Mesothelial cell of epicardium (in vitro differentiated cells): ENCODE measurements around the gene MATN1. TPM values are rescaled to one million over a fixed set of nuclear protein-coding genes. Genes with fewer than 3 reads are reported as not detected.

Experiments used
- DNase-seq, 2 experiments: peaks; one replicate each; pipeline ENCODE4 v3.0.0; 2021; ENCODE audit warnings: low spot score in 2 of 2; ENCODE audit not compliant: unreplicated experiment in 2 of 2
- H3K27ac Mint-ChIP-seq: 2 replicates; pipeline ENCODE4 v1.8.0; 2021; ENCODE audit warnings: mixed read lengths
- H3K27me3 Mint-ChIP-seq: 2 replicates; pipeline ENCODE4 v1.8.0; 2021; ENCODE audit warnings: low read depth, mixed read lengths
- H3K36me3 Mint-ChIP-seq: 2 replicates; pipeline ENCODE4 v1.8.0; 2021; ENCODE audit warnings: mixed read lengths
- H3K4me1 Mint-ChIP-seq: 2 replicates; pipeline ENCODE4 v1.8.0; 2021; ENCODE audit warnings: mixed read lengths
- H3K4me3 Mint-ChIP-seq: 2 replicates; pipeline ENCODE4 v1.8.0; 2021; ENCODE audit warnings: mild to moderate bottlenecking, moderate library complexity, mixed read lengths
- H3K9me3 Mint-ChIP-seq: 2 replicates; pipeline ENCODE4 v1.8.0; 2021; ENCODE audit warnings: mixed read lengths
- CTCF ChIP-seq: fragments of 200-600 bp; sonication (generic); IDR thresholded peaks from one replicate; pipeline ENCODE4 v1.5.0; 2021; ENCODE audit warnings: antibody characterized with exemption; ENCODE audit not compliant: unreplicated experiment
- total RNA-seq: library from RNA; stranded (reverse); gene quantifications from 3 replicates; pipeline ENCODE4 v1.2.1, GENCODE V29; 2021

MATN1 gene
- total RNA-seq, 1 donor from 2014 or later = 5.6 TPM

- H3K4me3 Mint-ChIP-seq = no peak overlapping the region
- H3K9me3 Mint-ChIP-seq = peaks cover 17% of the 10 kb centered on the region
- H3K36me3 Mint-ChIP-seq = no peaks in the 10 kb centered on the region
- H3K4me1 Mint-ChIP-seq = no peaks in the 10 kb centered on the region
- no peak overlapping the region for H3K27ac Mint-ChIP-seq
- TF ChIP-seq CTCF = no peak
- H3K27me3 Mint-ChIP-seq = peaks cover 49% of the 10 kb centered on the region
- DNase-seq = no peak
Measured at GRCh38 chr1:30679201-30679975, 44.0 kb downstream of the MATN1 start.

- H3K4me3 Mint-ChIP-seq = no peak overlapping the region
- no peak for TF ChIP-seq CTCF
- peaks cover 37% of the 10 kb centered on the region for H3K27me3 Mint-ChIP-seq
- H3K27ac Mint-ChIP-seq = no peak overlapping the region
- peaks cover 27% of the 10 kb centered on the region for H3K9me3 Mint-ChIP-seq
- no peaks in the 10 kb centered on the region for H3K4me1 Mint-ChIP-seq
- no peaks in the 10 kb centered on the region for H3K36me3 Mint-ChIP-seq
- no peak for DNase-seq
Measured at GRCh38 chr1:30678209-30678608, 45.2 kb downstream of the MATN1 start.

GRCh38 chr1:30677471-30677870 lies 45.9 kb downstream of the MATN1 start:
- no peaks in the 10 kb centered on the region for H3K4me1 Mint-ChIP-seq
- no peak for DNase-seq
- no peaks in the 10 kb centered on the region for H3K36me3 Mint-ChIP-seq
- H3K27ac Mint-ChIP-seq = no peak overlapping the region
- peaks cover 27% of the 10 kb centered on the region for H3K9me3 Mint-ChIP-seq
- peaks cover 34% of the 10 kb centered on the region for H3K27me3 Mint-ChIP-seq
- no peak overlapping the region for H3K4me3 Mint-ChIP-seq
- TF ChIP-seq CTCF = no peak

- no peak for TF ChIP-seq CTCF
Measured at GRCh38 chr1:30675761-30676160, 47.6 kb downstream of the MATN1 start.

GRCh38 chr1:30675289-30675688 lies 48.1 kb downstream of the MATN1 start:
- H3K27me3 Mint-ChIP-seq = peaks cover 23% of the 10 kb centered on the region
- no peaks in the 10 kb centered on the region for H3K36me3 Mint-ChIP-seq
- H3K27ac Mint-ChIP-seq = no peak overlapping the region
- DNase-seq = no peak
- H3K4me3 Mint-ChIP-seq = no peak overlapping the region
- H3K9me3 Mint-ChIP-seq = peaks cover 27% of the 10 kb centered on the region
- TF ChIP-seq CTCF = no peak
- H3K4me1 Mint-ChIP-seq = no peaks in the 10 kb centered on the region

More at GRCh38 chr1:30675761-30676160, 47.6 kb downstream of the MATN1 start:
- no peaks in the 10 kb centered on the region for H3K36me3 Mint-ChIP-seq
- H3K4me3 Mint-ChIP-seq = no peak overlapping the region
- H3K27me3 Mint-ChIP-seq = peaks cover 23% of the 10 kb centered on the region
- peaks cover 27% of the 10 kb centered on the region for H3K9me3 Mint-ChIP-seq
- H3K4me1 Mint-ChIP-seq = no peaks in the 10 kb centered on the region
- no peak for DNase-seq
- no peak overlapping the region for H3K27ac Mint-ChIP-seq
